IMR-90 (cell line): ENCODE results near the gene SRRM1.

Experiments
- CEBPB ChIP-seq: IDR thresholded peaks from 2 replicates; pipeline ENCODE4 v1.6.1; 2012; ENCODE audit warnings: low read depth, low read length, improper control_type of control experiment
- POLR2A ChIP-seq: IDR thresholded peaks from 2 replicates; pipeline ENCODE4 v1.6.1; 2012; ENCODE audit warnings: mild to moderate bottlenecking, low read depth, low read length
- RAD21 ChIP-seq: IDR thresholded peaks from 2 replicates; pipeline ENCODE4 v1.6.1; 2012; ENCODE audit warnings: low read length, improper control_type of control experiment
- RCOR1 ChIP-seq: IDR thresholded peaks from 2 replicates; pipeline ENCODE4 v1.6.1; 2012; ENCODE audit warnings: mild to moderate bottlenecking, low read length, improper control_type of control experiment; ENCODE audit not compliant: insufficient replicate concordance
- RFX5 ChIP-seq: IDR thresholded peaks from 2 replicates; pipeline ENCODE4 v1.8.0; 2012; ENCODE audit warnings: low read depth, mild to moderate bottlenecking, low read length, moderate library complexity
- SMC3 ChIP-seq: fragments of 150-350 bp; IDR thresholded peaks from 2 replicates; pipeline ENCODE4 v1.6.1; 2016; ENCODE audit warnings: low read depth, mild to moderate bottlenecking, antibody characterized with exemption, low read length, moderate library complexity
- TF ChIP-seq, protein P1 (sequence below): conservative IDR thresholded peaks from 2 replicates; pipeline ENCODE4 v1.5.1; 2012; ENCODE audit warnings: mild to moderate bottlenecking, low read depth, low read length, improper control_type of control experiment
- TF ChIP-seq, protein P2 (sequence below): fragments of 150-350 bp; IDR thresholded peaks from 2 replicates; pipeline ENCODE4 v1.6.1; 2017; ENCODE audit warnings: mild to moderate bottlenecking, antibody characterized with exemption, low read length, low read depth

DNA sequence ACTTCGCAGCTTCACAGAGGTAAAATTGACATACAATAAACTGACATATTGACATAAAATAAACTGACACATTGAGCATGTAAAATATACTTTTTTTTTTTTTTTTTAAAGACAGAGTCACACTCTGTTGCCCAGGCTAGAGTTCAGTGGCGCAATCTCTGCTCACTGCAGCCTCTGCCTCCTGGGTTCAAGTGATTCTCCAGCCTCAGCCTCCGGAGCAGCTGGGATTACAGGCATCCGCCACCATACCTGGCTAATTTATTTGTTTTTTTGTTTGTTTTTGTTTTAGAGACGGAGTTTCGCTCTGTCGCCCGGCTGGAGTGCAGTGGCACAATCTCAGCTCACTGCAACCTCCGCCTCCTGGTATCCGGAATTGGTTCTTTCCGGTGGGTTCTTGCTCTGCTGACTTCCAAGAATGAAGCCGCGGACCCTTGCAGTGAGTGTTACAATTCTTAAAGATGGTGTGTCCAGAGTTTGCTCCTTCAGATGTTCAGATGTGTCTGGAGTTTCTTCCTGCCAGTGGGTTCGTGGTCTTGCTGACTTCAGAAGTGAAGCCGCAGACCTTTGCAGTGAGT is 53.7 kb downstream of the SRRM1 start:
- TF ChIP-seq, protein P1, sequence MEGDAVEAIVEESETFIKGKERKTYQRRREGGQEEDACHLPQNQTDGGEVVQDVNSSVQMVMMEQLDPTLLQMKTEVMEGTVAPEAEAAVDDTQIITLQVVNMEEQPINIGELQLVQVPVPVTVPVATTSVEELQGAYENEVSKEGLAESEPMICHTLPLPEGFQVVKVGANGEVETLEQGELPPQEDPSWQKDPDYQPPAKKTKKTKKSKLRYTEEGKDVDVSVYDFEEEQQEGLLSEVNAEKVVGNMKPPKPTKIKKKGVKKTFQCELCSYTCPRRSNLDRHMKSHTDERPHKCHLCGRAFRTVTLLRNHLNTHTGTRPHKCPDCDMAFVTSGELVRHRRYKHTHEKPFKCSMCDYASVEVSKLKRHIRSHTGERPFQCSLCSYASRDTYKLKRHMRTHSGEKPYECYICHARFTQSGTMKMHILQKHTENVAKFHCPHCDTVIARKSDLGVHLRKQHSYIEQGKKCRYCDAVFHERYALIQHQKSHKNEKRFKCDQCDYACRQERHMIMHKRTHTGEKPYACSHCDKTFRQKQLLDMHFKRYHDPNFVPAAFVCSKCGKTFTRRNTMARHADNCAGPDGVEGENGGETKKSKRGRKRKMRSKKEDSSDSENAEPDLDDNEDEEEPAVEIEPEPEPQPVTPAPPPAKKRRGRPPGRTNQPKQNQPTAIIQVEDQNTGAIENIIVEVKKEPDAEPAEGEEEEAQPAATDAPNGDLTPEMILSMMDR = no peak
- no peak for TF ChIP-seq RFX5
- TF ChIP-seq RAD21 = no peak
- no peak for TF ChIP-seq RCOR1
- no peak for TF ChIP-seq POLR2A
- no peak for TF ChIP-seq SMC3
- TF ChIP-seq, protein P2, sequence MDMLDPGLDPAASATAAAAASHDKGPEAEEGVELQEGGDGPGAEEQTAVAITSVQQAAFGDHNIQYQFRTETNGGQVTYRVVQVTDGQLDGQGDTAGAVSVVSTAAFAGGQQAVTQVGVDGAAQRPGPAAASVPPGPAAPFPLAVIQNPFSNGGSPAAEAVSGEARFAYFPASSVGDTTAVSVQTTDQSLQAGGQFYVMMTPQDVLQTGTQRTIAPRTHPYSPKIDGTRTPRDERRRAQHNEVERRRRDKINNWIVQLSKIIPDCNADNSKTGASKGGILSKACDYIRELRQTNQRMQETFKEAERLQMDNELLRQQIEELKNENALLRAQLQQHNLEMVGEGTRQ = no peak
- TF ChIP-seq CEBPB = no peak
